NCI-H446 (cell line): ENCODE measurements around the gene CAMTA1.

Experiments used
- DNase-seq, 2 experiments: peaks; one replicate each; lab custom pipeline; 2025; lab: John Stamatoyannopoulos, UW

Gene CAMTA1

DNA sequence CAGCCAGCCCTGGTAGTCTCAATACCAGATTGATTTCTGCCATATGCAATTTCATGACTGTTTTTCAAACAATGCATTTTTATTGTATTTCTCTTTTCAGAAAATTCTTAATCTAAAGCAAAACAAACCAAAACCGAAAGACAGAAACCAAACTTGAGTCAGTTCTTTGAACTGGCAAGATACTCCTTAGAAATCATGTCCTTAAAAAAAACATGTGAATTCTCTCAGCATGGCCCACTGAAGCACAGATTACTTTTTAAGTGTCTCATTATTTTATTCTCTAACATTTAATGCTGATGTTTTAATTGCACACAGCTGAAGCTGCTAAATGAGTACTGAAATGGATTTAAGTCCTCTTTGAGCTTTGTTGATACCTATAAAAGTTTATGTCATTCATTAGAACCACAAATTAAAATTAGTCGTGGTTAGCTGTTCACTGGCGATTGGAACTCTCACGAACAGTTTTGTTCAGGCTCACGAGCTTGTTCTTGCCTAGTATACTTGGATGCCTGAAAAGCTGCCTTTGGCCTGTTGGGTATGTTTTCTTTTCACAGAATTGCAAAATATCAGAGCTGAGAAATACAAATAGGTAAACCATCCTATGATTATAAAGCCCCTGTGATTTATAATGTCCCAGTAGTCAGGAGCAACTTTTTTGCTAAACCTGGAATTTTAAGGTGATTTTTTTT lies 87.5 kb downstream of the CAMTA1 start:
- no peak for DNase-seq

- DNase-seq, result no peak
Measured at GRCh38 chr1:6873298-6874015, 88.2 kb downstream of the CAMTA1 start.

DNA sequence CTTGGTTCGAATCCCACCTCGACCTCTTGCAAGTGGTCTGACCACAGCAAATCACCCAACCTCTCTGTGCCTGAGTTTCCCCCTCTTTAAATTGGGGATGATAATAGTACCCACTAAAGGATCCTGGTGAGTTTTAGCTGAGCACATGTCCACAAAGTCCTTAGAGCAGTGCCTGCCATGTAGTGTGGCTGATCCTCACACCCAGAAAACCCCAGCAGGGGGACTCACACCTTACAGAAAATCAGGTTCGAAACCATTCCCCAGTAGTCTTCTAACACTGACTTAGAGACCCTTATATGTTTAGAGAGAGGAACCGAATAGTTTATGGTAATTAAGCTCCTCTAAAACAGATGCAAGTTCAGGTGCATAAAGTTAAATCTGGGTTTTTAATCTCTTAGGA lies 89.0 kb downstream of the CAMTA1 start:
- DNase-seq, result no peak

- no peak for DNase-seq
Measured at GRCh38 chr1:6880951-6881690, 95.9 kb downstream of the CAMTA1 start.

DNA sequence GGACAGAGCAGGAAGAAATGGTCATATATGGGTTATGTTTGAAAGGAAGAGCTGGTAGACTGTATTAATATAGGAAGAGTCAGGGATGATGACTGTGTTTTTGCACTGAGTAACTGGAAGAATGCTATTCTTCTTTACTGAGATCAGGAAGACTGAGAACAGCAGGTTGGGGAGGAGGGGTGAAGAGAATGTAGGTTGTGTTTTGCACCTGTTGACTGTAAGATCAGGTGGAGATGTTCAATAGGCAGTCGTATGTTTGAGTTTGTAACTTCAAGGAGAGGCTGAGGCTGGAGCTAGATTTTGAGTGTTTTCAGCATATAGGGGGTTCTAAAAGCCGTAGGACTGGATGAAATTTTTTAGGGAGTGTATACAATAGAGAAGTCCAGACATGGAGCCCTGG lies 97.2 kb downstream of the CAMTA1 start:
- DNase-seq, result no peak

DNA sequence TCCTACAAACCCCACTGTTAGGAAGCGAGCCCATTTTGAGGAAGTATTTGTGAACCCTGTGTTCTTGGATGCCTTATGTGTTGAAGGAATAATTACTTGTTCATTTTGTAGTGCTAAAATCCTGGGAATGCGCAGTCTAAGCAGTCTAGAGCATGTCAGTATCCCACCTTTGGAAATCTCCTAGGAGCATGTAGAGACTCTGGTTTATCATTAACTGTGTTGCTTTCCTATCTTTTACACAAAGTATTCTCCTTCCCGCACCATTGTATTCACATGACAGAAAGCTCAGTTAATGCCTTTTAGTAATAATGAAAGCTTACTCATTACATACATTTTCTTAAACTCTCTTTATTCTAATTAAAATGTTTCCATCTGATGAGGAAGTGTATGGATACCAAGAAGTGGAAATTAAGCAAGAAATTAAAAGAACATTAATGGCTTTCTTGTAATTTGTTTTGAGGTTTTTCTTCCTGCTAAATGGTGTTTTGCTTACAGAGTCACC lies 99.4 kb downstream of the CAMTA1 start:
- DNase-seq, result no peak

GRCh38 chr1:6885426-6885825 lies 100.2 kb downstream of the CAMTA1 start:
- DNase-seq, result no peak

DNA sequence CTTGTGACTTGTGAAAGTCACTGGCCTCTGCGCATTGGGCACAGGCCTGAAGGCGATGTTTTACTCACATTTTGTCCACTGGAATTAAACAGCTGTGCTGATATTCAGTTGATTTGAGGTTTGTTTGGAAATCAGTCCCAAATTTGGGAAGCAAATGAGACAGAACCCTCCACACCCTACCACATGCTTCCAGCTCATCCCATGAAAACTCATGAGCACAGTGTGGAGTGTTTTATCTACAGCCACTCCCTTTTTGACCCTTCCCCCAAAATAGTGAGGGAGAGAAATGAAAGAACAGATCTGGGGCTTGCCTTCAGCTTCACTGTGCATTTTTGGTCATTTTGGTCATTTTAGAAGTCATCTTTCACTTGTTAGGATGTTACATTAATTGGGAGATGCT lies 101.3 kb downstream of the CAMTA1 start:
- DNase-seq, result no peak

DNA sequence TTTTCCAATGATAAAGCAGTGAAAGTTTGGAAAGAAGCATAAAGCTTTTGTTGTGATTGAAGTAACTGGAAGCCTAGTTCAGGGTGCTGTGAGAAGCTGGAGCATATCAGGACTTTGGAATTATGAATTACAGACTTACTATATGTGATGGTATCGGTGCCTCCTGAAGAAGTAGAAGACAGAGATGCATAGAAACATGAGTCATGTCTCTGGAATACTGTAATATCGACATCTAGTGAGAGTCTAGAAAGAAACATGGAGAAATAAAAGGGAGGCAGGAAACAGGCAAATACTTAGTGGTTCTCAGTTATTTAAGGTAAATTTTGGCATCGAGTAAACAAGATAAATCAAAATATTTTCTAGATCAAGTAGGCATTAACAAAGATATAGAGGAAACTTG lies 103.0 kb downstream of the CAMTA1 start:
- no peak for DNase-seq

GRCh38 chr1:6888870-6889269 lies 103.6 kb downstream of the CAMTA1 start:
- DNase-seq, result no peak

DNA sequence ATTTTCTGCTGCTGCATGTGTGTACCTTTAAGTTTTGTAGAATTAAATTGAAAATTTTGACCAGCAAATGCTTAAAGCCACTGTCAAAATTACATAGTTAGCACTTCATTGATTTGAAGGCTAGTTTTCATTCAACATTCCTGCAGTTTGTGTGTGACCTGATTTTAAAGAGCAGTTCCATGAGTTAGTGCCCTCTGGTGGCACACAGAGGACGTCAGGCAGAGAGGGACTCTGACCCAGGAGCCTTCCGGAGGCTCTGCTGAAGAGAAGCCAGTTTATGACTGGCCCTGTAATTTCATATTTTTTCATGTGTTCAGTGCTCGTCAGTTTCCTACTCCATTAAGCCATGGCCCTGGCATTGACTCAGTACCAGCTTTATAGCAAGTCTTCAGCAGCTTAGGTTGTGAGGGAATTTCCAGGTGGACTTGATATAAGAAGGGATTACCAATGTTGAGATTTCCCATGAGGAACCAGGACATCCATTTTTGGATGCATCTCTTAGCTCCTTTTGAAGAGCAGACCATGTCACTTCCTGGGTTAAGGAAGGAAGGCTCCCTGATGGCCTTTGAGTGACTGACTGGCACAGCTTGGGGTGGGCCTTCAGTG lies 104.7 kb downstream of the CAMTA1 start:
- peak; percentile 13 to 60 for DNase-seq

- no peak for DNase-seq
Measured at GRCh38 chr1:6890686-6891085, 105.4 kb downstream of the CAMTA1 start.

- DNase-seq, result no peak
Measured at GRCh38 chr1:6891781-6892579, 106.7 kb downstream of the CAMTA1 start.

- no peak for DNase-seq
Measured at GRCh38 chr1:6893388-6893787, 108.1 kb downstream of the CAMTA1 start.

DNA sequence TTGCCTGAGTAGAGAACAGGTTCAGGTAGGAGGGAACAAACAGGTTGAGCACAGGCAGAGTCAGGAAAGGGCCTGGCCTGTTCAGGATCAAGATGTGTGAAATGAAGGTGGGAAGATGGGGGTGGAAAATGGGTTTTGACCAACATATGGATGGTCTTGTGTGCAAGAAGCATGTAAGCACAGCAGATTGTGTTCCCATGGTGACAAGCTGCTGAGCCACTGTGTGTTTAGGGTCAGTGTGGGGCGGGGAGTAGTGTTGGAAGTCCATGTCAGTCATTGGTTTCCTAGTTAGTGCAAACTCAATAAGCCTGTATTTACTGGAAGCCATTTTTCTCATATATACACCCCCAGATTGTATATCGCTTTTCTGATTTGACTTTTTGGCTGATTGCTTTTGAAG lies 111.9 kb downstream of the CAMTA1 start:
- no peak for DNase-seq

- no peak for DNase-seq
Measured at GRCh38 chr1:6898974-6899539, 113.8 kb downstream of the CAMTA1 start.

DNA sequence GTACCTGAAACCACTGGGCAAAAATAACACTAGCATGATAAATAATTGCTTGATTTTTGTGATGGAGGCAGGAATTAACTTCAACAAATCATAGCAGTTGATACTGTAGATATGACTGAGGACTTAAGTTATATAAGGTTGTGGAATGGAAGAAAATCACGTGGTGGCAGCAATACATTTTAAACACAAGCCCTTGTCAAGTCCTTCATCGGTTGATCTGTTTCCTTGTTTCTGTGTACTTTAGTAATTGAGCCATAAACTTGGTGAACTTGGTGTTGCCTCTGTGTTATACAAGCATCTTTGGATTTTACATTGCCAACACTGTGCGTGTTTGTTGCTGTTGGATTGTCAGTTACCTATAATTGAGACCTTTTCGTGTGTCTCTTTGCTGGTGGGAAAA lies 114.4 kb downstream of the CAMTA1 start:
- DNase-seq, result no peak

- no peak for DNase-seq
Measured at GRCh38 chr1:6902153-6902552, 116.9 kb downstream of the CAMTA1 start.

GRCh38 chr1:6904476-6905170 lies 119.4 kb downstream of the CAMTA1 start:
- DNase-seq, result no peak

- DNase-seq, result no peak
Measured at GRCh38 chr1:6905331-6905730, 120.1 kb downstream of the CAMTA1 start.

DNA sequence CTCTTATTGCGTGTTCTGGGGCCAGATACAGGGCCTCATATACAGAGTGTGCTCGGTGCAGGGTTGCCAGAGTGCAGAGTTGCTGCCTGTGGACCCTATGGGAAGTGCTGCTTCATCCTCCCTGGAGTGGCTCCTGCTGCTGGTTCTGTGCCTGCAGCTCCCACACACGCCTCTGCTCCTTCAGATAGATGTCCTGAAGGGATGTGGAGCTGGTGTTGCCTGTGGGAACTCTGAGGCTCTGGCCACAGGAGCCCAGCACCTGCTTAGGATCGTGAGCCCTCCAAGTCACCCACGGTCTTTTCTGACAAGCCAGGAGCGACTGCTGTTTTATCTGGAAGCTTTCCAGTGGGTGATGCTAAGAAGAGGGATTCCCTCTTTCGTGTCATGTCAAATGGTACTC lies 120.5 kb downstream of the CAMTA1 start:
- no peak for DNase-seq
